HG02870 (cell line): Measurements from ENCODE around the gene TULP4.
A peak's percentile ranks its signal among the peaks of the same experiment; 100 is the strongest.
"Not testable (repeated sequence)": the region's sequence is repeated elsewhere in the genome, so short reads cannot be mapped to it uniquely, and the experiment has no call there.

Source experiments
- ATAC-seq: cut with Tn5 transposase; IDR thresholded peaks from one replicate; pipeline ENCODE4 v1.9.1; 2021; ENCODE audit warnings: mild to moderate bottlenecking, moderate library complexity; ENCODE audit not compliant: unreplicated experiment

The TULP4 gene

DNA sequence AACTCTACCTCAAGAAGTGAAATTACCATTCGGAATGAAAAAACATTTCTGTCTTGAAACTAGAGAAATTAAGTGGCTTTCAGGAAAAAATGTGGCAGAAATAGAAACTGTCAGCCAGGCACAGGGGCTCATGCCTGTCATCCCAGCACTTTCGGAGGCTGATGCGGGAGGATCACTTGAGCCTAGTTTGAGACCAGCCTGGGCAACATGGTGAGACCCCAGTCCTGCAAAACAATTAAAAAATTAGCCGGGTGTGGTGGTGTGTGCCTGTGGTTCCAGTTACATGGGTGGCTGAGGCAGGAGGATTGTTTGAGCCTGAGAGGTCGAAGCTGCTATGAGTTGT is 240.5 kb downstream of the TULP4 start:
- ATAC-seq, result peak; percentile 55

DNA sequence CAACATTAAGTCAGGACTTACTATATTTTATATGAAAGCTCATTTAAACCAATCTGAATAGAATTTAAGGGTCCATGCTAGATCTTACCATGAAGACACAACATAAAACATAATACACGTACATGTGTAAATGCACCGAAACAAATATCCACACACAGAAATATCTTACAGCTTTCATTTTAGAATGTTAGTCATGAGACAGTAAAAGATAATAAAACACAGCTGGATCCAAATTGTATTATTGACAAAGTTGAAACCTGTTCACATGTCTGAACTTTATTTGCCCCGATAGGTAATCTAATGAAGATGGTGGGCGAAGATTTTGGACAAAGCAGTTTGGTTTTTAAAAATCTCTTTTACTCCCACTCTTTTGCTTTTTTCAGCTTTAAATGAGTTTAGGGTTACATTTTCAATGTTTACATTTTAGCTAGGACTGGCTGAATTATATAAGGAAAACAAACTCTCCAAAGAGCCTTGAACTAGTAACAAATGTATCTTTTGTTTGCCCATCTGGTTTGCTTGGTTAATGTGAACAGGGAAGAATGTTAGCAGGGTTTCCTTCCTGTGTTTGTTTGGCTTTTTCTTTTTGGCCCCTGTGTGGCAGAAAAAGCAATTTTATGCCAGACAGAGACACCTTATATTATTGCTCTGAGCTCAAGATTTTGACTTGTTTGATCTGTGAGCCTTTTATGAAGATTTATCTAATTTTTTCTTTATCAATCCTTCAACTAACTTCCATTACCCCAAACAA is 242.5 kb downstream of the TULP4 start:
- ATAC-seq, result no peak

DNA sequence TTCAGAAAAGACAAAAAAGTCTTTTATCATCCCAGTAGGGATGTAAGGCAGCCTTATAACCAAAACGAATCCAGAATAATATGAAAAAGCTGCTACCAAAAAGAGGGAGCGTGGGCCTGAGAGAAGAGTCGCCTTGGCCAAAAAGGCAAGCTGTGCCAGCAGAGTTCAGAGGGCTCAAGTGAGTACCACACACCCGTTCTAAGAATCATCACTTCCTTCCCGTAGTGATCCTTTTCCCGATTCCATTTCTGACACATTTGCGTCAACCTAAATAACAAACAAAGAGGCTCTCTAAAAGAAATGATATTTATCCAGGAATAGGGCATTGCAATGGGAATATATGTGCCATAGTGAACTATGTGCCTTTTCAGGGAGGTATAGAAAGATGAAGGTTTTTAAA is 243.8 kb downstream of the TULP4 start:
- ATAC-seq, result no peak

DNA sequence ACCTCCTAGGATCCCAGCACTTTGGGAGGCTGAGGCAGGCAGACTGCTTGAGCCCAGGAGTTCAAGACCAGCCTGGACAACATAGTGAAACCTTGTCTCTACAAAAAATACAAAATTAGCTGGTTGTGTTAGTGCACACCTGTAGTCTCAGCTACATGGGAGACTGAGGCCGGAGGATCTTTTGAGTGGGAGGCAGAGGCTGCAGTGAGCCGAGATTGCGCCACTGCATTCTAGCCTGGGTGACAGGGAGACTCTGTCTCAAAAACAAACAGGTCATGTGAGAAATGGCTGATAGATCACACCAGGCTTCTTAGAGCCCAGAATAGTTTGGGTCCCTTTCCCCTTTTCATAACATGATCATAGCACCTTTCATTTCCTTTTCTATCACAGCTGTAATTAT is 244.8 kb downstream of the TULP4 start:
- ATAC-seq, result not testable (repeated sequence)

DNA sequence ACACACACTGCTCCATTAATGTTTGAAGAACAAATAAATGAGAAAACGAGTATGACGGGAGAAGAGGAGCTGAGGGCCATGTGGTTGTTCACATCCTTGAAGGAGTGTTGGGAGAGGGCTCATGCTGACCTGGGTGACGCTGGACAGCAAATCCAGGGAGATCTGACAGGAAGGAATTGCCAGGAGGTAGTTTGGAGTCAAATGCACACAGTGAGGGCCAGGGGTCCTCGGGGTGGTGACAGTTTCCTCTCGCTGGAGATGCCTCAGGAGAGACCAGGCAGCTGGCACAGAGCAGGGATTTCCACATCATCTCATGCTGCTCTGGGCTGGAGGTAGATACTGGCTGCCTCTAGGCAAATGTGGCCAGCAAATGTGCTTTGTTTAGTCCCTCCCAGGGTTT is 245.7 kb downstream of the TULP4 start:
- ATAC-seq, result no peak

- ATAC-seq, result no peak
Measured at GRCh38 chr6:158558415-158559306, 246.4 kb downstream of the TULP4 start.

GRCh38 chr6:158559338-158559894 is 247.2 kb downstream of the TULP4 start:
- ATAC-seq, result no peak

GRCh38 chr6:158559895-158560835 is 247.9 kb downstream of the TULP4 start, which contains the start of gene TMEM181:
Gene TMEM181 (plus strand): TSS chr6:158560091. CDS start chr6:158560225, 134 bp downstream.
- peak; percentile 69 for ATAC-seq

GRCh38 chr6:158560836-158561320 is 248.6 kb downstream of the TULP4 start:
- ATAC-seq, result no peak
